HG03521 (cell line): ENCODE results near the gene SSTR3.

Experiments used
- ATAC-seq: cut with Tn5 transposase; IDR thresholded peaks from one replicate; pipeline ENCODE4 v1.9.1; 2021; ENCODE audit warnings: mild to moderate bottlenecking, moderate library complexity; ENCODE audit not compliant: unreplicated experiment

SSTR3 gene

GRCh38 chr22:37229805-37230672, 17.8 kb upstream of the SSTR3 start:
- no peak for ATAC-seq

GRCh38 chr22:37229012-37229804, 16.9 kb upstream of the SSTR3 start:
- no peak for ATAC-seq

- ATAC-seq, result no peak
These were observed 16.1 kb upstream of the SSTR3 start for GRCh38 chr22:37228106-37229011.

GRCh38 chr22:37226514-37226913, 14.2 kb upstream of the SSTR3 start:
- no peak for ATAC-seq

- no peak for ATAC-seq
These were observed 13.8 kb upstream of the SSTR3 start for GRCh38 chr22:37226087-37226486.

GRCh38 chr22:37225481-37225880, 13.2 kb upstream of the SSTR3 start:
- no peak for ATAC-seq

- no peak for ATAC-seq
These were observed 12.6 kb upstream of the SSTR3 start for GRCh38 chr22:37224757-37225420.

- ATAC-seq, result no peak
These were observed 11.8 kb upstream of the SSTR3 start for GRCh38 chr22:37223965-37224551.

GRCh38 chr22:37222440-37222971, 10.2 kb upstream of the SSTR3 start:
- ATAC-seq, result no peak

GRCh38 chr22:37221424-37222333, 9.4 kb upstream of the SSTR3 start:
- no peak for ATAC-seq

GRCh38 chr22:37220543-37220981, 8.3 kb upstream of the SSTR3 start:
- no peak for ATAC-seq

GRCh38 chr22:37219533-37219932, 7.3 kb upstream of the SSTR3 start:
- no peak for ATAC-seq

GRCh38 chr22:37218771-37219411, 6.6 kb upstream of the SSTR3 start:
- peak; percentile 78 for ATAC-seq

- no peak for ATAC-seq
These were observed 6.1 kb upstream of the SSTR3 start for GRCh38 chr22:37218399-37218770.

GRCh38 chr22:37215890-37216289, 3.6 kb upstream of the SSTR3 start:
- no peak for ATAC-seq

- no peak for ATAC-seq
These were observed 2.4 kb upstream of the SSTR3 start for GRCh38 chr22:37214731-37215030.

GRCh38 chr22:37213941-37214730, 1.9 kb upstream of the SSTR3 start:
- ATAC-seq, result no peak
